Body of pancreas (tissue), 4 donors: ENCODE results near the gene TEX28. TPM values are rescaled to one million over a fixed set of nuclear protein-coding genes. Genes with fewer than 3 reads are reported as not detected.

Experiments used
- ATAC-seq: fragments of 150-250 bp; one replicate; pipeline ENCODE4 v1.9.1; 2016
- DNase-seq, 4 donors: peaks; one replicate each; pipeline ENCODE4 v3.0.0-alpha.2; 2019
- H3K27ac ChIP-seq, 4 donors: fragments of 200-600 bp; sonication (generic); 1 replicate in 3 of 4; 2 replicates in 1 of 4; pipeline versions ENCODE4 v1.5.1 to v1.6.1; 2016 to 2019; ENCODE audit warnings: mild to moderate bottlenecking in 1 of 4, mixed read lengths in 1 of 4, moderate library complexity in 1 of 4
- H3K27me3 ChIP-seq, 2 donors: fragments of 200-600 bp; sonication (generic); one replicate each; pipeline ENCODE4 v1.6.0; 2016; ENCODE audit warnings: mild to moderate bottlenecking in 1 of 2
- H3K36me3 ChIP-seq, 2 donors: fragments of 200-600 bp; sonication (generic); replicated peaks in 1 of 2; 2 replicates each; pipeline ENCODE4 v1.5.1; 2016; ENCODE audit warnings: low read depth in 2 of 2; ENCODE audit not compliant: insufficient read depth in 1 of 2
- H3K4me1 ChIP-seq: fragments of 200-600 bp; sonication (generic); one replicate; pipeline ENCODE4 v1.6.0; 2016
- H3K4me3 ChIP-seq, 2 donors: fragments of 200-600 bp; sonication (generic); 1 replicate in 1 of 2; 2 replicates in 1 of 2; pipeline ENCODE4 v1.5.1; 2016 to 2019
- H3K9me3 ChIP-seq, 3 donors: fragments of 200-600 bp; sonication (generic); 1 replicate in 2 of 3; 2 replicates in 1 of 3; pipeline ENCODE4 v1.5.1; 2016
- POLR2A ChIP-seq, 3 donors: fragments of 450-650 bp; IDR thresholded peaks; one replicate each; pipeline ENCODE4 v1.6.1; 2016; ENCODE audit warnings: antibody characterized with exemption in 3 of 3, mild to moderate bottlenecking in 2 of 3
- WGBS, 2 donors: methylation state at CpG; one replicate each; pipeline ENCODE4 v1.1.5; 2017; 5-methylcytosine and 5-hydroxymethylcytosine counted together
- intact Hi-C: fragments of 100-400 bp; cut with DNase I; formaldehyde crosslinking; loops from one replicate; pipeline ENCODE4 v1.15.1; 2023
- total RNA-seq, 2 donors: library from RNA; depleted of rRNA; stranded (reverse); fragments of >200 nt; gene quantifications; one replicate each; pipeline ENCODE4 v1.1.0, GENCODE V29; 2016
- TF ChIP-seq, protein P1 (sequence below), 7 experiments: fragments of 450-650 bp in 4 of 7; fragments of 200-600 bp in 3 of 7; sonication (generic) in 3 of 7; IDR thresholded peaks; one replicate each; pipeline ENCODE4 v1.5.1; 2016 to 2019; ENCODE audit warnings: antibody characterized with exemption in 7 of 7

The TEX28 gene
- total RNA-seq, 2 donors from 2014 or later: not detected

DNA sequence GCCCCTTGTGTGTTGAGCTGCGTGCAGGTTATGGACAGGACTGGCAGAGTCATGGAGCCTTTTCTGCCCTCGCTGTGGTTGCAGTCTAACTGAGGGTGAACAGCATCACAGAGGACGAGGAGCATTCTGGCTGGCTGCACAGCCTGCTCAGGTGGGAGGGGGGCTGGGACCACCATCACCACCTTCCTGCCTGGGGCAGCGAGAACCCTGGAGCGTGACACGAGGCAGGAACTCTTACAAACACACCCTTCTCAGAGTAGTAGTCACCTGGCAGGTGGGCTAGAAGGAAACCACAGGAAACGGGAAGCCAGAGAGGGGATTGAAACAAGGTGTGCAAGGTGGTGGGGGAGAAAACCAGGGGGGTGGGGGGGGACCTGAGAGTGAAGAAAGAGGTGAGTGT is 26.2 kb upstream of the TEX28 start:
- no peak for TF ChIP-seq POLR2A (IDR thresholded peaks at IDR 0.05)
- TF ChIP-seq, protein P1, sequence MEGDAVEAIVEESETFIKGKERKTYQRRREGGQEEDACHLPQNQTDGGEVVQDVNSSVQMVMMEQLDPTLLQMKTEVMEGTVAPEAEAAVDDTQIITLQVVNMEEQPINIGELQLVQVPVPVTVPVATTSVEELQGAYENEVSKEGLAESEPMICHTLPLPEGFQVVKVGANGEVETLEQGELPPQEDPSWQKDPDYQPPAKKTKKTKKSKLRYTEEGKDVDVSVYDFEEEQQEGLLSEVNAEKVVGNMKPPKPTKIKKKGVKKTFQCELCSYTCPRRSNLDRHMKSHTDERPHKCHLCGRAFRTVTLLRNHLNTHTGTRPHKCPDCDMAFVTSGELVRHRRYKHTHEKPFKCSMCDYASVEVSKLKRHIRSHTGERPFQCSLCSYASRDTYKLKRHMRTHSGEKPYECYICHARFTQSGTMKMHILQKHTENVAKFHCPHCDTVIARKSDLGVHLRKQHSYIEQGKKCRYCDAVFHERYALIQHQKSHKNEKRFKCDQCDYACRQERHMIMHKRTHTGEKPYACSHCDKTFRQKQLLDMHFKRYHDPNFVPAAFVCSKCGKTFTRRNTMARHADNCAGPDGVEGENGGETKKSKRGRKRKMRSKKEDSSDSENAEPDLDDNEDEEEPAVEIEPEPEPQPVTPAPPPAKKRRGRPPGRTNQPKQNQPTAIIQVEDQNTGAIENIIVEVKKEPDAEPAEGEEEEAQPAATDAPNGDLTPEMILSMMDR (IDR thresholded peaks at IDR 0.05): no peak
- Histone ChIP-seq H3K4me1 (no peaks in the 10 kb centered on the region), H3K9me3 (no peaks in the 10 kb centered on the region), H3K27ac (no peak overlapping the region), H3K27me3 (no peaks in the 10 kb centered on the region), H3K36me3 (no peaks in the 10 kb centered on the region), H3K4me3 (no peak overlapping the region)
- 43 to 73% methylated on average over 3 to 4 of the region's 7 CpGs for WGBS, 2 donors
- intact Hi-C loops: no loop called here
- ATAC-seq (no peak), DNase-seq (no peak)

GRCh38 chrX:154320406-154320805 is 25.5 kb upstream of the TEX28 start:
- Histone ChIP-seq H3K27me3 (no peaks in the 10 kb centered on the region), H3K4me3 (no peak overlapping the region), H3K4me1 (no peaks in the 10 kb centered on the region), H3K36me3 (no peaks in the 10 kb centered on the region), H3K9me3 (no peaks in the 10 kb centered on the region), H3K27ac (no peak overlapping the region)
- ATAC-seq (no peak), DNase-seq (no peak)
- WGBS, 2 donors: 71 to 81% methylated on average over 10 to 11 of the region's 11 CpGs
- intact Hi-C loops: no loop called here
- TF ChIP-seq, protein P1 (IDR thresholded peaks at IDR 0.05): no peak
- TF ChIP-seq POLR2A (IDR thresholded peaks at IDR 0.05): no peak

GRCh38 chrX:154317391-154317995 is 22.6 kb upstream of the TEX28 start:
- no peak overlapping the region for H3K4me3 ChIP-seq
- DNase-seq: peak in 3 of 4 donors; percentile 17 to 46 (median 31)
- H3K9me3 ChIP-seq: no peaks in the 10 kb centered on the region
- H3K27me3 ChIP-seq: no peaks in the 10 kb centered on the region
- H3K4me1 ChIP-seq: no peaks in the 10 kb centered on the region
- intact Hi-C loops: no loop called here
- H3K27ac ChIP-seq: no peak overlapping the region
- 4 to 10% methylated on average over 3 to 7 of the region's 7 CpGs for WGBS, 2 donors
- no peak for ATAC-seq
- TF ChIP-seq, protein P1 (IDR thresholded peaks at IDR 0.05): peak in 6 of 7 experiments; percentile 23 to 48 (median 39)
- no peak for TF ChIP-seq POLR2A (IDR thresholded peaks at IDR 0.05)
- H3K36me3 ChIP-seq: no peaks in the 10 kb centered on the region

- ATAC-seq: no peak
- no peak for DNase-seq
- no peak overlapping the region for H3K27ac ChIP-seq
- H3K27me3 ChIP-seq: no peaks in the 10 kb centered on the region
- H3K36me3 ChIP-seq: no peaks in the 10 kb centered on the region
- H3K9me3 ChIP-seq: no peaks in the 10 kb centered on the region
- 50 to 85% methylated on average over 1 to 3 of the region's 3 CpGs for WGBS, 2 donors
- TF ChIP-seq, protein P1 (IDR thresholded peaks at IDR 0.05): no peak
- TF ChIP-seq POLR2A (IDR thresholded peaks at IDR 0.05): no peak
- no peak overlapping the region for H3K4me3 ChIP-seq
- intact Hi-C loops: no loop called here
- no peaks in the 10 kb centered on the region for H3K4me1 ChIP-seq
Measured at GRCh38 chrX:154315416-154315815, 20.5 kb upstream of the TEX28 start.

DNA sequence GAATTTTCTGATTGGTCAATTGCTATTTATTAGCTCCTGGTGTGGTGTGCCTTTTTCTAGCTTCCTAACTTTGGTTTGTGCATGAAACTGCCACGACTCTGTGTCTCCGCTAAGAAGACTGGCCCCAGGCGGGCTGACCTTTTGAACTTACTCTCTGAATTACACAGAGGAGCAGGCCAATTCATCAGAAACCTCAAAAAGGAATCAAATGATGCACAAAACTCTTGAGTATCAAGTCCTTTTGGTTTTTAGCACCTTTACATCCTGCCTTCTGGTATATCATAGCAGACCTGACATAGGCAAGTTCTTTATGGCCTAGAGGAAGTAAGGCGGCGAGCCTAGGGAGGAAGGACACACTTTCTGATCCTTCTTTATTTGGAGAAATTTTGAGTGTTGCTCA is 18.2 kb upstream of the TEX28 start:
- no peaks in the 10 kb centered on the region for H3K9me3 ChIP-seq
- TF ChIP-seq, protein P1 (IDR thresholded peaks at IDR 0.05): no peak
- TF ChIP-seq POLR2A (IDR thresholded peaks at IDR 0.05): no peak
- no peak for ATAC-seq
- H3K4me1 ChIP-seq: no peaks in the 10 kb centered on the region
- H3K36me3 ChIP-seq: no peaks in the 10 kb centered on the region
- intact Hi-C loops: no loop called here
- no peaks in the 10 kb centered on the region for H3K27me3 ChIP-seq
- H3K4me3 ChIP-seq: no peak overlapping the region
- WGBS, 2 donors: 63 to 76% methylated on average over 5 of the region's 5 CpGs
- no peak for DNase-seq
- H3K27ac ChIP-seq: no peak overlapping the region
